Daoy (cell line): ENCODE measurements around the gene IL27RA. TPM values are rescaled to one million over a fixed set of nuclear protein-coding genes. Genes with fewer than 3 reads are reported as not detected.
A peak's percentile ranks its signal among the peaks of the same experiment; 100 is the strongest.
"Not testable (repeated sequence)": the region's sequence is repeated elsewhere in the genome, so short reads cannot be mapped to it uniquely, and the experiment has no call there.

Source experiments
- DNase-seq: peaks from one replicate; pipeline ENCODE4 v3.0.0-alpha.2; 2015; ENCODE audit warnings: low read depth
- total RNA-seq: library from RNA; depleted of rRNA; stranded (reverse); fragments of >200 nt; shearing (Covaris generic); gene quantifications from 2 replicates; pipeline ENCODE4 v1.2.3, GENCODE V29; 2014

The IL27RA gene
- total RNA-seq, 1 experiment from 2014 or later = 11.1 TPM

- DNase-seq = no peak
Measured at GRCh38 chr19:13999085-13999484, 32.5 kb upstream of the IL27RA start.

- no peak for DNase-seq
Measured at GRCh38 chr19:14000691-14001375, 30.7 kb upstream of the IL27RA start.

- DNase-seq = no peak
Measured at GRCh38 chr19:14002571-14003250, 28.9 kb upstream of the IL27RA start.

GRCh38 chr19:14003251-14004055 is 28.1 kb upstream of the IL27RA start:
- no peak for DNase-seq

GRCh38 chr19:14004619-14005348 is 26.8 kb upstream of the IL27RA start:
- DNase-seq = no peak

- DNase-seq = peak; percentile 89
Measured at GRCh38 chr19:14005349-14006084, 26.0 kb upstream of the IL27RA start.

GRCh38 chr19:14006085-14006765 is 25.3 kb upstream of the IL27RA start, which contains the start of gene RFX1:
TSS of gene RFX1 (minus strand) at chr19:14006320. CDS start at chr19:13993843, 12,477 bp downstream.
- DNase-seq = peak; percentile 99

GRCh38 chr19:14006766-14007562 is 24.6 kb upstream of the IL27RA start:
- no peak for DNase-seq

GRCh38 chr19:14012378-14012915 is 19.1 kb upstream of the IL27RA start:
- no peak for DNase-seq

- DNase-seq = no peak
Measured at GRCh38 chr19:14015524-14016035, 16.0 kb upstream of the IL27RA start.

- DNase-seq = no peak
Measured at GRCh38 chr19:14019100-14019499, 12.5 kb upstream of the IL27RA start.

GRCh38 chr19:14019739-14020138 is 11.8 kb upstream of the IL27RA start:
- DNase-seq = not testable (repeated sequence)

GRCh38 chr19:14021474-14021873 is 10.1 kb upstream of the IL27RA start:
- no peak for DNase-seq

- DNase-seq = no peak
Measured at GRCh38 chr19:14022469-14022868, 9.1 kb upstream of the IL27RA start.

GRCh38 chr19:14023404-14024235 is 7.9 kb upstream of the IL27RA start:
- DNase-seq = peak; percentile 80

- not testable (repeated sequence) for DNase-seq
Measured at GRCh38 chr19:14026652-14027192, 4.8 kb upstream of the IL27RA start.

GRCh38 chr19:14027856-14028450 is 3.6 kb upstream of the IL27RA start, which contains the start of gene RLN3:
TSS of gene RLN3 (plus strand) at chr19:14028148. CDS start at chr19:14028205, 57 bp downstream.
- no peak for DNase-seq
